Measurements from ENCODE around the gene RNF148.
"Not testable (repeated sequence)": the region's sequence is repeated elsewhere in the genome, so short reads cannot be mapped to it uniquely, and the experiment has no call there.

RNF148 gene

DNA sequence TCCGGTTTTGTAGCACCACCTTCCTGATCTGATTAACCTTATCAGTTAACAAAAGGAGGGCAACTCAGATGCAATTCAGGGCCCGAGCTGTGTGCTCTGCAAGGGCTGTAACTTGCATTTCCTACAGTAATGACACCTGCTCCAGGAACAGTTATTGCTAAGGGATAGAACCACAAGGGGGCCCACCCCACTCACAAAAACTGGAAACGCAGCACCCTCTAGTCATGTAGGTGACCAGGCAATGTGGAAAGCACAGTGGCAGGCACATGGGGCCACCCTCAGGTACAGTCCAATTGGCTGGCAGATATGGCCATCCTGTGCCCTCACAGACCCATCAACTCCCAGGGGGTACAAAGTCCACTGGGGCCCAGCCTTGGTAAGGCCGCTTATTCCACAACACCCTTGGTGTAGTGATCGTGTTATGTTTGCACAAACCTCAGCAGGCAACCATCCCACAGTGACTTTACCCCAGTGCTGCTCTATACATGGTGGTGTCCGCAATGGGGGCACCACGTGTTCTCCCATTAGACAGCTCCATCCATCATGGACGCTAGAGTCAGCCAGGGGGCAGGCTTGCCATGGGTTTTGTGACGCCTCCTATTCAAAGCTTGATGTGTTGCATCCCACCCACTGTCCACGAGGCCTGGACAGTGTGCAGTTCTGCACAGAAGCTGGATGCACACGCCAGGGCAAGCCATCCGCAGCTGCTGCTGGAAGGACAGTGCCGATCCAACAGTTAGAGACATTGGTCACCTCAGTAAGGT is 13.2 kb downstream of the RNF148 start:
- DNase-seq = no peak

DNA sequence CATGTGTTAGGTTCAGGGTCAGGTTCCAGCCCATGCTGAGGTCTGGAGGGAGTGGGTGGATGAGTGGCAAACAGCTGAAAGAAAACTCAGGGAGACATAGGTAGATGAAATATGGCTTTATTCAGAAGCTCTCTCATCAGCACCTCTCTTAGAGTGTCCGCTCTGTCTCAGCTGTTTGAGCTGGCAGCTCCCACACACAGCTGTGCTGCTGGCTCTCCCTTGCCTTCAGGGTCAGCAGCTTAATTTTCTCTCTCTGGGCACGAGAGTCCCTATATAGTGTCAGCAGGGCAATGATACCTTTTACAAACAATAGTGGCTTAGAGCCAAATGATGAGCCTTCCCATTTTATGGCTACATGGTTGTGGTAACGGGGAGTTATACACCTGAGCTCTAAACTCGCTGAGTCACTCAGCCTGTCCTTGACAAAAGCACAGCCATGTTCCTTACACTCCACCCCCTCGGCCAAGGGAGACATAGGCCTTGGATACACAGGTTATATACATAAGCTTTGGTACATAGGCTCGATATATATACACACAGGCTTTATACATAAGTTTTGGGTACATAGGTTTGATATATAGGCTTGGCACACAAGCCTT is 14.2 kb downstream of the RNF148 start:
- DNase-seq = no peak

DNA sequence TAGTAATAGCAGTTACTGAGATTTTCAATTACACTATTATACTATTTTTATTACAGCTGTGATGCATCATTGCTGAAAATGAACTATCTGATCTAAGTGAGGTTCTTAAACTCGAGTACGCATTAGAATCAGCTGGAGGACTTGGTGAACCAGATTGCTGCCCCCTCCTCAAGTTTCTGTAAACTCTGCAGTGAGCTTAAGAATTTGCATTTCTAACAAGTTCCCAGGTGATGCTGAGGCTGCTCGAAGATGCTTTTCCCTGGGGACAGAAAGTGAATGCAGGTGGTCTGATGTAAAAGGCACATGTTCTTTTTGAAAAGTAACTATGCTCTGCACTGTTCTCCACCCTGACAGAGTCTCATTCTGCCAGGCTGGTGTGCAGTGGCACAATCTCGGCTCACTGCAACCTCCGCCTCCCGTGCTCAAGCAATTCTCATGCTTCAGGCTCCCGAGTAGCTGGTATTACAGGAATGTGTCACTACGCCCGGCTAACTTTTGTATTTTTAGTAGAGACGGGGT is 16.3 kb downstream of the RNF148 start:
- no peak for DNase-seq

DNA sequence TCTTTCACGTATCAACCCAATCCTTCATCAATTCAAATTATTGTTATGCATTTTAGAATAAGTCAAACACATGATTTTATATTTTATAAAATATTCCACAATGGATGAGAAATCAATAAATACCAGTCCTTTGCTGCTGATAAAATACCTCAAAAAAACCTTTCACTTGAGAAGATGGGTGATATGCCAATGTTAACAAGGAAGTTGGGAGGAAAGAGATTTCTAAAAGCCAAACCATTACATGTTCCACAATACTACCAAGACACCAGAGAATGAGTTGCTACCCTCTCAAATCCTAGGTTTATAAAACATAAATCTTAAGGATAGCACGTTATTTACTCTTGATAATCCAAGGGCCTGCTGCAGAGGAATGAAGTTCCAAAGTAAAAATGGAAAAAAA is 18.2 kb downstream of the RNF148 start:
- DNase-seq = no peak

DNA sequence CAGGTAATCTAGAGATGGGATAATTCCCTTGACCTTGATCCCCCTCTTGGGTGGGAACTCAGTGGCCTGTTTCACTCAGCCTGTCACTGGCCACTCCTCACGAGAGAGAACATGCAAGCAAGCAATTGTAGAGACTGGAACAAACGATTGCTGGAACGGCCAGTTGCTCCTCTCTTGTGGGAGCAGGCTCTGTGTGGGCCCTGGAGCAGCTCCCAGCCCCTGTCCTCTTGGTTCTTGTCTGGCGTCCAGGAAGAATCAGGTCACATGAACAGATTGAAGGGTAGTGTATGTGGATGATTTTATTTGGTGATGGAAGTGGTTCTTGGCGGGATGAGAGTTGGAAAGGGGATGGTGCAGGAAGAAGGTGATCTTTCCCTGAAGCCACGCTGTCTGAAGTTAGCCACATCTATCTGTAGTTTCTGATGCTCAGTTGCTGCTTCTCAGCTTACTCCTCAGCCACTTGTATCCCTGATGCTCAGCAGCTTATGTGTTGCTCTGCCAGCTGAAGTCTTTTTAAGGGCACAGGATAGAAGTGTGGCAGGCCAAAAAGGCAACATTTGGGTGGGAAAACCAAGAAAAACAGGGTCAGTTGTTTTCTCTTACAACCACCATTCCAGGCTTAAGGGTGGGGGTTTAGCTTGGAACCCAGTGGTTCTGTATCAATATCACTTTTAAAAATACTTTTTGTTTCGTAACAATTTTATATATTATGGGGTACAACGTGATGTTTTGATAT is 19.7 kb downstream of the RNF148 start:
- no peak for DNase-seq

DNA sequence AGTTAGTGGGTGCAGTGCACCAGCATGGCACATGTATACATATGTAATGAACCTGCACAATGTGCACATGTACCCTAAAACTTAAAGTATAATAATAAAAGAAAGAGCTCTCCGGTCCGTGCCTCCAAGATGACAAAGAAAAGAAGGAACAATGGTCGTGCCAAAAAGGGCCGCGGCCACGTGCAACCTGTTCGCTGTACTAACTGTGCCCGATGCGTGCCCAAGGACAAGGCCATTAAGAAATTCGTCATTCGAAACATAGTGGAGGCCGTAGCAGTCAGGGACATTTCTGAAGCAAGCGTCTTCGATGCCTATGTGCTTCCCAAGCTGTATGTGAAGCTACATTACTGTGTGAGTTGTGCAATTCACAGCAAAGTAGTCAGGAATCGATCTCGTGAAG is 21.5 kb downstream of the RNF148 start:
- not testable (repeated sequence) for DNase-seq

DNA sequence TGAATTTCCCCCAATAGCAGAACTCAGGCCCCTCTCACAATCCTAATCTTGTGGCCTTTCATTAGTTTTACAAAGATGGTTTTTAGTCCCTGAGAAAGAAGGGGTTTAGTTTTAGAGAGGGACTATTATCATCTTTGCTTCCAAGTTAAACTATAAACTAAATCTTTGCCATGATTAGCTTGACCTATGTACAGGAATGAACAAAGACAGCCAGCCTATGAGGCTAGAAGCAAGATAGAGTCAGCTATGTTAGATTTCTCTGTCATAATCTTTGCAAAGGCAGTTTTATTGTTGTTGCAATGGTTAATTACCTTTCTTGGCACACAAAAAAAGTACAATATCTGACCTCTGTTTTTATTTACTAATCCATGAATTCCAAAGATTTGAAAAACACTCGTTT is 22.9 kb downstream of the RNF148 start:
- no peak for DNase-seq

DNA sequence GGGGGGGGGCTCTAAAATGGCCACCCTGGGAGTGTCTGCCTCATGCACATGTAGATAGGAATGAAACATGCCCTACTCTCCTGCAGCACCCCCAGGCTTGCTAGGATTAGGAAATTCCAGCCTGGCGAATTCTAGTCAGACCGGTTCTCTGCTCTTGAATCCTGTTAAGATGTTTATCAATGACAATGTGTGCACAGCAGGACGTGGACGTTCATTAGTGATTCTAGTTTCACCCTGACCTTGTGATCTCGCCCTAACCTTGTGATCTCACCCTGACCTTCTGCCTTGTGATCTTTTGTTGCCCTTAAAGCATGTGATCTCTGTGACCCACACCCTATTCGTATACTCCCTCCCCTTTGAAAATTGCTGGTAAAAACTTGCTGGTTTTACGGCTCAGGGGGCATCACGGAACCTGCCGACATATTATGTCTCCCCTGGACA is 23.4 kb downstream of the RNF148 start:
- peak; percentile 49 for DNase-seq

DNA sequence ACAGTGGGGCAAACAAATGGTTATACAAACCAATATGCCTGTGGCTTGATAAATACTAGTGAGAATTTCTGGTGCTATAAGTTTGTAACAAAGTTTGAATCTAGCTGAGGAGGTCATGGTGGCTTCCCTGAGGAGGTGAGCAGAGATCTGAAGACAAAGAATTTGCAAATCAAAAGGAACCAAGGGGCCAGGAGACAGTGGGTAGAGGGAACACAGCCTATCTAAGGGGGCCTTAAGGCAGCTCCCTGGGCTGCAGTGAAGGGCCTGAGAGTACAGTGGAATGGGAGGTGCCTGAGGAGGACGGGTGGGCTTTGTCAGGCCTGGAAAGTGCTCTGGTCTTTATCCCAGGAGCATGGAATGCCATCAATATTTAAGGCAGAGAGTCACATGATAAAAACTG is 25.6 kb downstream of the RNF148 start:
- DNase-seq = no peak

DNA sequence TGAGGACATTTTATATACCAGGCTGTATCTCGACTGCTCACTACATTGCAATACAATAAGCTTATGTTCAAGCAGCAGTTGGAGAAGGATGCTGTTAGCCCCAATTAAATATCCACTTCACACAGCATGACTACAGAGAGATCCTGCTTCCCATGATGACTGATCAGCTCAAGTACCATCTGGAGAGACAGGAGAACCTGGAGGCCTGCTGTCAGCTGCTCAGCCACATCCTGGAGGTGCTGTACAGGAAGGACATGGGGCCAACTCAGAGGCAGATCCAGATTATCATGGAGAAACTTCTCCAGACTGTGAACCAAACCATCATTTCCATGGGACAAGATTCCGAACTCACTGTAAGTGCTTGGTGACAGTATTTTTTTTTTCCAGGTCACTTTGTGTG is 26.3 kb downstream of the RNF148 start:
- peak; percentile 69 for DNase-seq

DNA sequence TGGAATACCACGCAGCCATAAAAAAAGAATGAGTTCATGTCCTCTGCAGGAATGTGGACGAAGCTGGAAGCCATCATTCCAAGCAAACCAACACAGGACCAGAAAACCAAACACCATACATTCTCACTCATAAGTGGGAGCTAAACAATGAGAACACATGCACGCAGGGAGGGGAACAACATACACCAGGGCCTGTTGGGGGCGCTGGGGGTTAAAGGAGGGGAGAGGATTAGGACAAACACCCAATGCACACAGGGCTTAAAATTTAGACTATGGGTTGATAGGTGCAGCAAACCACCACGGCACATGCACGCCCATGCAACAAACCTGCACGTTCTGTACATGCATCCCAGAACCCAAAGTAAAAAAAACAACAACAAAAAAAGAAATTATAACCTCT is 27.1 kb downstream of the RNF148 start:
- no peak for DNase-seq

DNA sequence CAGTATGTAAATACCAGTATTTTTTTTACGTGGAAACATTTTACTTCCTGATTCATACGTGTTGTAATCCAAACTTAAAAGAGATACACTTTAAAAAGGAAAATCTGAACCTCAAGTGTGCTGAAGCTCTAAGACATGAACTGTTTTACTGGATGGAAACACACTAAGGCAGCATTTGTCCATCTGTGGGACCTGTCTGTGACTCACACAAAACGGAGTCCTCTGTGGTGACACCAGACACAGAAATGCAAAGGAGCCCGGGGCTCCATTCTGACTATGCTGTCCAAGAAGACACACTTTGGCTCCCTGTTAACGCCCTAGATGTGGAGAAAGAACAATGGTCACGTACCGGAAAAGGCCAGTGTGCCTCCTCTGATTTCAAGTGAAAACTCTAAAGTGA is 27.7 kb downstream of the RNF148 start:
- DNase-seq = no peak

DNA sequence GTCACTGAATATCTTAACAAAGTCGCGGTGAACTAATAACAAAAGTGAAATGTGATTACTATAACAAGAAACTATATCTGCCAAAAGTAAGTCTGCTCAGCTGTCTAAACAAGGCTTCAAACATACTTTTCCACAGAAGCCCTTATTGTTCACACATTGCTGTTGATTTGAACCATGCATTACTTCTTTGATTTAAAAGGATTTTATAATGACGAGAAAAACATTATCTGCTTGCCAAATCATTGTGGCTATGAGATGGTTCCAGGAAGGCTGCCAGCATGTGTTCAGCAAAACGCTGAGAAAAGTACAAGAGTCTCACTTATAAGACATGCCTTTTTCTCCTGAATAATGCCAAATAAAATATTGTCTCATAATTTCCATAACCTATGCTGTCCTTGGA is 28.2 kb downstream of the RNF148 start:
- no peak for DNase-seq

DNA sequence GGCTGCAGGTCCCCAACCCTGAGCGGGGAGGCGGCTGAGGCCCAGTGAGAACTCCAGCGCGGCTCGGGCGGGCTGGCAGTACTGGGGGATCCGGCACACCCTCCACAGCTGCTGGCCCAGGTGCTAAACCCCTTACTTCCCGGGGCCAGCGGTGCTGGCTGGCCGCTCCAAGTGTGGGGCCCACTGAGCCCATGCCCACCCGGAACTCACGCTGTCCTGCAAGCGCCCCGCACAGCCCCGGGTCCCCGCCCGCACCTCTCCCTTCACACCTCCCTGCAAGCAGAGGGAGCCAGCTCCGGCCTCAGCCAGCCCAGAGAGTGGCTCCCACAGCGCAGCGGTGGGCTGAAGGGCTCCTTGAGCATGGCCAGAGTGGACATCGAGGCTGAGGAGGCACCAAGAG is 28.8 kb downstream of the RNF148 start:
- no peak for DNase-seq

DNA sequence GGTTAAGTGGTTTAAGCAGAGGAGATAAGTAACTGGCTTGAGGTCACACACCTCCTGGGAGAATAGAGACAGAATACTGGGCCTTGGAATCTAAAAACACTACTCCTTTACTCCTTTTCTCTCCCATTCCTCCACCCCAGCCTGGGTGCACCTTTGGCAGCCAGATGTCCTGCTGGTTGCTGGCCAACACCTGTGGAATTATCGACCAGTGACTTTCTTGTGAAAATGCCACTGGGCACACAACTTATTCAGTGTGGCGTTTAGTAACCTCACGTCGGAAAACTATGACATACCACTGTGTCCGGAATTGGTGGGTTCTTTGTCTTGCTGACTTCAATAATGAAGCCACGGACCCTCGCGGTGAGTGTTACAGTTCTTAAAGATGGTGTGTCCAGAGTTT is 30.2 kb downstream of the RNF148 start:
- DNase-seq = no peak

DNA sequence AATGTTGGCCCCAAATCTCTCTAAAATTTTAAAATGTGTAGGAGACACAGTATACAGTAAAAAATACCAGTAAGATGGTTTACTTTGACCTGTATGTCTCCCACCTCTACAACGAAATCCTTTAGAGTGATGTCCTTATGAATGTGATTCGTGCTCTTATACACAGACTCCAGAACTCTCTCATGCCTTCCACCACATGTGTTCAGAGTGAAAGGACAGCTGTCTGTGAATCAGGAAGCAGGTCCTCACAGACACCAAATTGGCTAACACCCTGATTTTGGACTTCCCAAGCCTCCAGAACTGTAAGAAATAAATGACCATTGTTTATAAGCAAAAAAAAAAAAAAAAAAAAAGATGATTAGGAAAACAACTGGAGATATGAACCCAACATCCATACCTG is 39.0 kb downstream of the RNF148 start:
- no peak for DNase-seq

DNA sequence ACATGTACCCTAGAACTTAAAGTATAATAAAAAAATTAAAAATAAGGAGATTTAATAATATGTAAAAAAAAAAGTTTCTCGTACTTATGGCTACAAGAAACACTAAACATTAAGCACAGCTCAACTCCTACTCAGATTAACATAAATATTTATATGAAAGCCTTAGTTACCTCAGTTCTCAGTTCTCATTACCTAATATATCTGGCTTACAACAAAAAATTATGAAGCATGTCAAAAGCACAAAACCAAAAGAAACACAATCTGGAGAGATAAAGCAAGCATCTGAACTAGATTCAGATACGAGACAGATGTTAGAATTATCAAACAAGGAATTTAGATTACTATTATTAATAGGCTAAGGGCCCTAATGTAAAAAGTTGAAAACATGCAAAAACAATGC is 43.9 kb downstream of the RNF148 start:
- no peak for DNase-seq

DNA sequence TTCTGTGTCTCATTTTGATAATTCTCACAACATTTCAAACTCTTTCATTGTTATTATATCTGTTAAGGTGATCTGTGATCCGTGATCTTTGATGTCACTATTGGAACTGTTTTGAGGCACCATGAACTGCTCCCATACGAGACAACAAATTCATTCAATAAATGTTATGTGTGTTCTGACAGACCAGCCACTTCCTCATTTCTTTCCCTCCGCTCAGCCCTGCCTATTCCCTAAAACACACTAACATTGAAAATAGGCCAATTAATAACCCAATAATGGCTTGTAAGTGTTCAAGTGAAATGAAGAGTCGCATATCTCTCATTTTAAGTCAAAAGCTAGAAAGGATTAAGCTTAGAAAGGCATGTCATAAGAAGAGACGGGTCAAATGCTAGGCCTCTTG is 49.0 kb downstream of the RNF148 start:
- DNase-seq = no peak

DNA sequence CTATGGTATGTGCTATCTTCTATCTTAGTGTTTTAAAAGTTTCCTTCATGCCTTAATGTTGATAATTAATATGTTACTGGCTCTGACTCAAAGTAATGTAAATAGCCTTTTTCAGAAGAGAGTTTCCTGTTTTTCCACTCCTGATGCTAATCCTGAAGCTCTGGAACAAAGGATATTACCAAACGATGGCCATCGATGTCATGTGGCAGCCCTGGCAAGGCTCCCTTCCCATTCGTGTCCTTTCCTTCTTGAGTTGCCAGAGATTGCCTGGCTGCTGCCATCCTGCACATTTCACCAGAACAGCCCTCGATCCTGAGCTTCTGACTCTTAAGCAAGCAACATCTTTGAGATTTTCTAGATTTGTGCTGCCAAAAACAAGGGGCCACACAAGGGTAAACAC is 49.8 kb downstream of the RNF148 start:
- peak; percentile 14 for DNase-seq

Data from NCI-H510A treated with DMSO at 0.1 percent for 48 hours (cell line).